ENCODE data around the gene TBC1D4.

TBC1D4 gene

DNA sequence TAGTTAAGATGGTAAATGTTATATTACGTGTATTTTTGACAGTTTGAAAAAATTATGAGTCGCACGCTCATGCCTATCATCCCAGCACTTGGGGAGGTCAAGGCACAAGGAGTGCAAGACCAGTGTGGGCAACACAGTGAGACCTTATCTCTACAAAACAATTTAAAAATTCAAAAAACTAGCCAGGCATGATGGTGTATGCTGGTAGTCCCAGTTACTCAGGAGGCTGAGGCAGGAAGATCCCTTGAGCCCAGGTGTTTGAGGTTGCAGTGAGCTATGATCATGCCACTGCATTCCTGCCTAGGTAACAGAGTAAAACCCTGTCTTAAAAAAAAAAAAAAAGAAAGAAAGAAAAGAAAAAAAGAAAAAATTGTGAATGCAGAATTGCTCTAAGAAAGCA is 58.0 kb downstream of the TBC1D4 start:
- TF ChIP-seq POLR2AphosphoS5 (IDR thresholded peaks at IDR 0.05; ENCODE audit: borderline replicate concordance, low read depth, low read length) (no peak), EZH2 (IDR thresholded peaks at IDR 0.05) (no peak), FOXP2 (optimal IDR thresholded peaks at IDR 0.05; ENCODE audit: control extremely low read depth, extremely low read length, insufficient read depth) (no peak)
- DNase-seq (ENCODE audit: low read depth, low spot score): no peak
- Histone ChIP-seq H3K27ac (no peak overlapping the region), H3K9me3 (ENCODE audit: low read depth, low read length) (no peaks in the 10 kb centered on the region), H3K4me3 (no peak overlapping the region), H3K36me3 (ENCODE audit: insufficient read depth, low read length) (no peaks in the 10 kb centered on the region), H3K9ac (ENCODE audit: insufficient read length) (no peak overlapping the region)

DNA sequence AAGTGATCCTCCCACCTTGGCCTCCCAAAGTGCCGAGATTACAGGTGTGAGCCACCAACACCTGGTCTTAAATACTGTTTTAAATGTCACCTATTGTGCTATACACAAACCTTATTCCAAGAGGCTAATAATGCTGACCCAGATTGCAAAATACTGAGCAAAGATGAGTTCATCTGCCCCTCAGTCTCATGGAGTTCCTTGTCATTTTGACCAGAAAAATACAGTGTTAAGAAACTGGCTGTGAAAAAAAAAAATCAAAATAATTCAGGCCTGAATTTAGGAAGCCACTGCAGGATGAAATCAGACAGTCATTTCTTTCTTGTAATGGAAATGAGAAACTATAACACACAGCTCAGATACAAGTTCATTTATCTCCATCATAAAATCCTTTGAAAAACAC is 59.9 kb downstream of the TBC1D4 start:
- no peak for DNase-seq (ENCODE audit: low read depth, low spot score)
- Histone ChIP-seq H3K9me3 (ENCODE audit: low read depth, low read length) (no peaks in the 10 kb centered on the region), H3K27ac (no peak overlapping the region), H3K36me3 (ENCODE audit: insufficient read depth, low read length) (no peaks in the 10 kb centered on the region), H3K9ac (ENCODE audit: insufficient read length) (no peak overlapping the region), H3K4me3 (no peak overlapping the region)
- no peak for TF ChIP-seq EZH2 (IDR thresholded peaks at IDR 0.05)
- no peak for TF ChIP-seq POLR2AphosphoS5 (IDR thresholded peaks at IDR 0.05; ENCODE audit: borderline replicate concordance, low read depth, low read length)
- TF ChIP-seq FOXP2 (optimal IDR thresholded peaks at IDR 0.05; ENCODE audit: control extremely low read depth, extremely low read length, insufficient read depth): no peak

DNA sequence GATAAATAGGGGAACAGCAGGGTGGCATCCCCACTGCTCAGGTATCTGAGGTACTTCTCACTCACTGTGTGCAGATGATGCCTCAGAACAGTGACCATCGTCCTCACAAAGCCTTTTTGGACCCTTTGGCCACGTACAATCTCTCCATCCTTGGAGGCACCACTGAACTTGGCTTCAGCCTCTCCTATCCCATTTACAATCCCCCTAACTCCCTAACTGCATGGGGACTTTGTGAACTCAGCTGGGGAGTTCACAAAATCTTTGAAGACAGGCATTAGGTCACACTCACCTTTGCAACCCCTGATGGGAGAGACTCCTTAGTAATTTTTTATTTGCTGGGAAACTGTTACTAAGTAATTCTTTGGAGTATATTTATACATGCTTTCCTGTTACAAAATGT is 60.8 kb downstream of the TBC1D4 start:
- no peak overlapping the region for H3K9ac ChIP-seq (ENCODE audit: insufficient read length)
- H3K27ac ChIP-seq: no peak overlapping the region
- H3K9me3 ChIP-seq (ENCODE audit: low read depth, low read length): no peaks in the 10 kb centered on the region
- no peaks in the 10 kb centered on the region for H3K36me3 ChIP-seq (ENCODE audit: insufficient read depth, low read length)
- DNase-seq (ENCODE audit: low read depth, low spot score): no peak
- H3K4me3 ChIP-seq: no peak overlapping the region
- no peak for TF ChIP-seq EZH2 (IDR thresholded peaks at IDR 0.05)
- no peak for TF ChIP-seq FOXP2 (optimal IDR thresholded peaks at IDR 0.05; ENCODE audit: control extremely low read depth, extremely low read length, insufficient read depth)
- no peak for TF ChIP-seq POLR2AphosphoS5 (IDR thresholded peaks at IDR 0.05; ENCODE audit: borderline replicate concordance, low read depth, low read length)

DNA sequence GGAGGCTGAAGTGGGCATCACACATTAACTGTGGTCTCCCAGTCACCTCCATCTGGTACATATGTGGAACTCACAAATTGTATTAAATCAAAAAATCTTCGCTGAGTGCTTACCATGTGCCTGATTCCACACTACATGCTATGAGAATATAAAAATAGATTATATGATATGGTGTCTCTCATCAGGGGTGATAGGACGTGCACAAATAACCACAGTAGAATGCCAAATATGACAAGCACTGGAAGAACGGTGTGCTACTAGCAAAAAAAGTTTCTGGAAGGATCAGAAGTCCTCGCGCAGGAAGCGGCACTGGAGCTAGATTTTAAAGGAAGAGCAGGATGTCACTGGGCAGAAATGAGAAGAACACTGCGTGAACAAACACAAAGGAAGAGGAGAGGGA is 62.3 kb downstream of the TBC1D4 start:
- Histone ChIP-seq H3K27ac (no peak overlapping the region), H3K9ac (ENCODE audit: insufficient read length) (no peak overlapping the region), H3K9me3 (ENCODE audit: low read depth, low read length) (no peaks in the 10 kb centered on the region), H3K36me3 (ENCODE audit: insufficient read depth, low read length) (no peaks in the 10 kb centered on the region), H3K4me3 (no peak overlapping the region)
- TF ChIP-seq POLR2AphosphoS5 (IDR thresholded peaks at IDR 0.05; ENCODE audit: borderline replicate concordance, low read depth, low read length): no peak
- TF ChIP-seq EZH2 (IDR thresholded peaks at IDR 0.05): no peak
- no peak for TF ChIP-seq FOXP2 (optimal IDR thresholded peaks at IDR 0.05; ENCODE audit: control extremely low read depth, extremely low read length, insufficient read depth)
- DNase-seq (ENCODE audit: low read depth, low spot score): no peak

DNA sequence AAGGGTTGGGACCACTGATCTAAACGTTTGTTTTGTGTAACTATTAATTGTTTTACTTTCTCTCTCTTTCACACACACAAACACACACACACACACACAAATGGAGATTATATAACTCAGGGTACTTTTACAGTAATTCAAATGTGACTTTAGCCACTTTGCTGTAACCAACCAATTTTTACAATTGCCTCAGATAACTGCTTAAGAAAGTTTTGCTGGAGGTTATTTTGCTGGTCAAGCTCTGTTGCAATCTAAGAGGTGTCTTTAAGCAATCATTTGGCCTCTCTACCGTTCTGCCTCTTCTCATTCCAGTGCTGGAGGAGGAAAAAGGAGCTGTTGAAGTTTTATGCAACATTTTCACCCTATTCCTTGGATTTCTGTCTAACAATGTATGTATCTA is 63.0 kb downstream of the TBC1D4 start:
- Histone ChIP-seq H3K36me3 (ENCODE audit: insufficient read depth, low read length) (no peaks in the 10 kb centered on the region), H3K9me3 (ENCODE audit: low read depth, low read length) (no peaks in the 10 kb centered on the region), H3K9ac (ENCODE audit: insufficient read length) (no peak overlapping the region), H3K27ac (no peak overlapping the region), H3K4me3 (no peak overlapping the region)
- no peak for DNase-seq (ENCODE audit: low read depth, low spot score)
- no peak for TF ChIP-seq EZH2 (IDR thresholded peaks at IDR 0.05)
- no peak for TF ChIP-seq FOXP2 (optimal IDR thresholded peaks at IDR 0.05; ENCODE audit: control extremely low read depth, extremely low read length, insufficient read depth)
- no peak for TF ChIP-seq POLR2AphosphoS5 (IDR thresholded peaks at IDR 0.05; ENCODE audit: borderline replicate concordance, low read depth, low read length)

DNA sequence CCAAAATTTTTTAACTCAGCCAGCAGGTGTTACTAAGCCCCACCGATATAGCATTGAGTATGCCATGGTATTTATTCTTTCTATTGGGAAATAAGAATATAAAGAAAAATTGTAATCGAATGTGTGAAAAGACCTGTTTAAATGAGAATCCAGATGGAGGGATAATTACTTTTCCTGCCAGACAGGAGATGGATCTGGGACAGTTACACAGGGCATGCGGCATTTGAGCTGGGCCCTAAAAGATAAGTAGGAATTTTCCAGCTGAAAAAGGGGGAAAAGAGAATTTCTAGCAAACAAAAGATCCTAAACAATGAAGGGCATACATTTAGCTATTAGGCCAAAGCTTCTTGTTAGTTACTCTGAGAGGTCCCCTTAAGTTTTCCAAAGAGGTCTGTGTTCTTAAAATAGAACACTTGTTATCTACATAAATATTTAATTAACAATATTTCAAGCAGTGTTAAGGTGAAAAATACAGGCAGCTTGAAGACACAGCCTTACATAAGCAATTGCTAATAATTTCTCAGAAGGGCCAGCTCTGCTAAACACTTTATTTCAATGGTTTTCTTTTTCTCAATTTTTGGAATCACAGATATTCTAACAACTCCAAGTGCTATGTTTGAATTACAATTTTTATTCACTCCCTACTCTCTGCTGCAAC is 63.7 kb downstream of the TBC1D4 start:
- Histone ChIP-seq H3K4me3 (no peak overlapping the region), H3K27ac (no peak overlapping the region), H3K36me3 (ENCODE audit: insufficient read depth, low read length) (no peaks in the 10 kb centered on the region), H3K9ac (ENCODE audit: insufficient read length) (no peak overlapping the region), H3K9me3 (ENCODE audit: low read depth, low read length) (no peaks in the 10 kb centered on the region)
- TF ChIP-seq POLR2AphosphoS5 (IDR thresholded peaks at IDR 0.05; ENCODE audit: borderline replicate concordance, low read depth, low read length) (no peak), FOXP2 (optimal IDR thresholded peaks at IDR 0.05; ENCODE audit: control extremely low read depth, extremely low read length, insufficient read depth) (no peak), EZH2 (IDR thresholded peaks at IDR 0.05) (no peak)
- no peak for DNase-seq (ENCODE audit: low read depth, low spot score)

DNA sequence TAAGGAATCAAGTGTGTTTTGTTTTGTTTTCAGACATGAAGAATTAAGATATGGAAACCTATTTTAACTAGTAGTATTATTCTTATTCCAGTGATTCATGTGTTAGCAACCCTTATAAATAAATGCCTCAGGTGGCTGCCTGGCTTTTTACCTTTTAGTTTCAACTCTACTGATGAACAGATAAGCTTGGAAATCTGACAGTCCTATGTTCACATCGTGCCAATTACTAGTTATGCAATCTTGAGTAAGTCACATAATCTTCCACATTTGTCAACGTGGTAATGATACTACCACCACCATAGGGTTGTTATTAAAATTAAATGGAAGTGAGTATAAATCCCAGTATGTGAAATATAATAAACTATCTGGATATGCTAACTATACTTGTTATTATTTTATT is 64.3 kb downstream of the TBC1D4 start:
- no peak for DNase-seq (ENCODE audit: low read depth, low spot score)
- no peaks in the 10 kb centered on the region for H3K9me3 ChIP-seq (ENCODE audit: low read depth, low read length)
- H3K9ac ChIP-seq (ENCODE audit: insufficient read length): no peak overlapping the region
- H3K4me3 ChIP-seq: no peak overlapping the region
- TF ChIP-seq FOXP2 (optimal IDR thresholded peaks at IDR 0.05; ENCODE audit: control extremely low read depth, extremely low read length, insufficient read depth) (no peak), POLR2AphosphoS5 (IDR thresholded peaks at IDR 0.05; ENCODE audit: borderline replicate concordance, low read depth, low read length) (no peak), EZH2 (IDR thresholded peaks at IDR 0.05) (no peak)
- H3K36me3 ChIP-seq (ENCODE audit: insufficient read depth, low read length): no peaks in the 10 kb centered on the region
- H3K27ac ChIP-seq: no peak overlapping the region

DNA sequence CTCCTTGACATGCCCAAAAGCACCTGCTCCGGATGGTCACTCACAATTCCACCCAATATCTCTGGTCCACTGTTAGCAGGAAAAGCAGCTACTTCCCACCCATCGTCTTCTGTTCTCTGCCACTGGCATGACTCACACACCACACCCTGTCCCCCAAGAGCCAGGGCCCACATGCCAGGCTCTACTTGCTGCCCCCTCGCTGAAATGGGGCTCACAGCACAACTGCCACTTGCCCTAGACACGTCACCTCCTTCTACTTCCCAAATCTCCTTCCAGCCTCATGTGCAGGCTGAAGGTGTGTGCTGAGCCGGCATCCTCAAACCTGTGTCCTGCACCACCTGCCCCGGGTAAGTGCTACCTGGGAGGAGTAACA is 65.0 kb downstream of the TBC1D4 start:
- Histone ChIP-seq H3K27ac (no peak overlapping the region), H3K36me3 (ENCODE audit: insufficient read depth, low read length) (no peaks in the 10 kb centered on the region), H3K9me3 (ENCODE audit: low read depth, low read length) (no peaks in the 10 kb centered on the region), H3K9ac (ENCODE audit: insufficient read length) (no peak overlapping the region), H3K4me3 (no peak overlapping the region)
- DNase-seq (ENCODE audit: low read depth, low spot score): no peak
- TF ChIP-seq POLR2AphosphoS5 (IDR thresholded peaks at IDR 0.05; ENCODE audit: borderline replicate concordance, low read depth, low read length): no peak
- TF ChIP-seq FOXP2 (optimal IDR thresholded peaks at IDR 0.05; ENCODE audit: control extremely low read depth, extremely low read length, insufficient read depth): no peak
- TF ChIP-seq EZH2 (IDR thresholded peaks at IDR 0.05): no peak

Data from SK-N-MC (cell line).